Hepatocyte (in vitro differentiated cells): ENCODE measurements around the gene NOTCH4.

Experiments
- CTCF ChIP-seq: fragments of 200-600 bp; sonication (generic); IDR thresholded peaks from 2 replicates; pipeline ENCODE4 v1.5.1; 2016; ENCODE audit warnings: antibody characterized with exemption, mild to moderate bottlenecking; ENCODE audit not compliant: poor library complexity
- EZH2 ChIP-seq: fragments of 200-600 bp; sonication (generic); IDR thresholded peaks from 2 replicates; pipeline ENCODE4 v1.6.1; 2016; ENCODE audit warnings: antibody characterized with exemption, mild to moderate bottlenecking, borderline replicate concordance
- EZH2phosphoT487 ChIP-seq: fragments of 200-600 bp; sonication (generic); IDR thresholded peaks from one replicate; pipeline ENCODE4 v1.6.1; 2018; ENCODE audit warnings: antibody characterized with exemption, mild to moderate bottlenecking, low read depth, moderate library complexity; ENCODE audit not compliant: unreplicated experiment, severe bottlenecking

DNA sequence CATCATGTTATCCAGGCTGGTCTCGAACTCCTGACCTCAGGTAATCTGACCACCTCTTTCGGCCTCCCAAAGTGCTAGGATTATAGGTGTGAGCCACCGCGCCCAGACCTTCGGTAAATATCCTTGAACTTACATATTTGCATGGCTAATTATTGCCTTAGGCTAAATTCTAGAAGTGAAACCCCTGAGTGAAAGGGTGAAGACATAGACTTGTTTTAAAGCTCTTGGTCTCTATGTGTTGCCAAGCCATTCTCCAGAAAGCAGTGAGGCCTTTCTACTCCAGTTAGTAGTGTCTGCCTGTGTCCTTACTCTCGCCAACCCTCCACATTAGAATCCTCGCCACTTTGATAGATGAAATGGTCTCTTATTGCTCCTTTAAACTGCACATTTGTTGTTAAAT is 2.6 kb upstream of the NOTCH4 start:
- no peak for TF ChIP-seq CTCF
- no peak for TF ChIP-seq EZH2
- no peak for TF ChIP-seq EZH2phosphoT487
